IMR-90 (cell line): ENCODE results near the gene PRICKLE2.

ENCODE experiments used
- CTCF ChIP-seq: conservative IDR thresholded peaks from 2 replicates; pipeline ENCODE4 v1.5.1; 2012; ENCODE audit warnings: mild to moderate bottlenecking, low read depth, low read length, improper control_type of control experiment
- MAFK ChIP-seq: IDR thresholded peaks from 2 replicates; pipeline ENCODE4 v1.6.1; 2012; ENCODE audit warnings: low read depth, low read length, improper control_type of control experiment
- POLR2A ChIP-seq: IDR thresholded peaks from 2 replicates; pipeline ENCODE4 v1.6.1; 2012; ENCODE audit warnings: mild to moderate bottlenecking, low read depth, low read length
- RAD21 ChIP-seq: IDR thresholded peaks from 2 replicates; pipeline ENCODE4 v1.6.1; 2012; ENCODE audit warnings: low read length, improper control_type of control experiment
- RCOR1 ChIP-seq: IDR thresholded peaks from 2 replicates; pipeline ENCODE4 v1.6.1; 2012; ENCODE audit warnings: mild to moderate bottlenecking, low read length, improper control_type of control experiment; ENCODE audit not compliant: insufficient replicate concordance
- USF2 ChIP-seq: fragments of 150-350 bp; IDR thresholded peaks from 2 replicates; pipeline ENCODE4 v1.6.1; 2017; ENCODE audit warnings: mild to moderate bottlenecking, antibody characterized with exemption, low read length, low read depth

- no peak for TF ChIP-seq POLR2A
- TF ChIP-seq CTCF, result no peak
- TF ChIP-seq RAD21, result no peak
- no peak for TF ChIP-seq RCOR1
- no peak for TF ChIP-seq USF2
- TF ChIP-seq MAFK, result no peak
Observed at GRCh38 chr3:64260431-64260830, 35.2 kb upstream of the PRICKLE2 start.
